GM21825 (cell line): ENCODE data around the gene PARD6A.
A peak's percentile ranks its signal among the peaks of the same experiment; 100 is the strongest.

Experiments
- ATAC-seq: cut with Tn5 transposase; IDR thresholded peaks from one replicate; pipeline ENCODE4 v1.9.1; 2021; ENCODE audit warnings: mild to moderate bottlenecking, moderate library complexity; ENCODE audit not compliant: unreplicated experiment

The PARD6A gene

GRCh38 chr16:67653128-67653788, 7.5 kb upstream of the PARD6A start:
- no peak for ATAC-seq

DNA sequence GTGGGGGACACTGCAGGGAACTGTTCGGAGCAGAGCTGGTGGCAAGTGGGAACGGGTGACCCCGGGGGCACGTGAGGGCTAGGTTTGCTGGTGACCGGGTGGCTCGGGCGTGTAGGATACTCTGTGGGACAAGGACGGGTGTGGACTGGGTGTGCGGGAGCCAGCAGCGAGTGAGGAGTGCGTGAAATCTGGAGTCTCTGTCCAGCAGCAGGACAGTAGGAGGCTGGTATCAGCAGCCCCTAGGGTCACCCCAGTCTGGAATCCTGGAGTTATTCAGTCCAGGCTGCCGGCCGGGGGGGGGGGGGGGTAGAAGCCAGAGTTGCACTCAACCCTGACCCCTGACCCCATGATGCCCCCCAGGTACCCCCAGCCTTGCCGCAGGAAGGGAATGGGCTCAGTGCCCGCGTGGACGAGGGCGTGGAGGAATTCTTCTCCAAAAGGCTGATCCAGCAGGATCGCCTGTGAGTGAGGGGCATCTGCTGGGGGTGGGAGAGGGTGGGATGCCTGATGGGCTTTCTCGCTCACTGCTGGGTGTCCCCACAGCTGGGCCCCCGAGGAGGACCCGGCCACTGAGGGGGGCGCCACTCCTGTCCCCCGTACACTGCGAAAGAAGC, 6.9 kb upstream of the PARD6A start:
- no peak for ATAC-seq

GRCh38 chr16:67654403-67654911, 6.3 kb upstream of the PARD6A start:
- no peak for ATAC-seq

GRCh38 chr16:67655363-67655762, 5.4 kb upstream of the PARD6A start:
- no peak for ATAC-seq

DNA sequence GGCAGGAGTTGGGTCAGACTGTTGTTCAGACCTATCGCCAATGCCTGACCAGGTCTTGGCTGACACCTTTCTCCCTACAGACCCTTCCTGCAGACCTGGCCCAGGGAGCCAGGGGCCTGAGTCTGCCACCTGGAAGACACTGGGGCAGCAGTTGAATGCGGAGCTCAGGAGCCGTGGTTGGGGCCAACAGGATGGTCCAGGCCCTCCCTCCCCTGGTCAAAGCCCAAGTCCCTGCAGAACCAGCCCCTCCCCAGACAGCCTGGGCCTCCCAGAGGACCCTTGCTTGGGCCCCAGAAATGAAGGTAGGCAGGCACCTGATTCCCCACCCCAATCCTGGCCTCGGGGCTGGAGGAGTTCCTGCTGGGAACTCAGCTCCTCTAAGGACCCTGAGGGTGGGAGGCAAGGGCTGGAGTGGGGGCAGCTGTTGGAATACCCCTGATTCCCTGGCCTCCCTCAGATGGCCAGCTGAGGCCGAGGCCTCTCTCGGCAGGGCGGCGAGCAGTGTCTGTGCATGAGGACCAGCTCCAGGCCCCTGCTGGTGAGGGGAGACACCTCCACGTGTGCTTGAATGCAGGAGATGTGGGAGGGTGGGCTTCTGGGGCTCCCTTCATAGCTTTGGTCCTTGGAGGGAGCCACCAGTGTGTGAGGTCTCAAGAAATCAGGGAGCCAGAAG, 4.3 kb upstream of the PARD6A start:
- no peak for ATAC-seq

- no peak for ATAC-seq
Measured at GRCh38 chr16:67657017-67657608, 3.6 kb upstream of the PARD6A start.

DNA sequence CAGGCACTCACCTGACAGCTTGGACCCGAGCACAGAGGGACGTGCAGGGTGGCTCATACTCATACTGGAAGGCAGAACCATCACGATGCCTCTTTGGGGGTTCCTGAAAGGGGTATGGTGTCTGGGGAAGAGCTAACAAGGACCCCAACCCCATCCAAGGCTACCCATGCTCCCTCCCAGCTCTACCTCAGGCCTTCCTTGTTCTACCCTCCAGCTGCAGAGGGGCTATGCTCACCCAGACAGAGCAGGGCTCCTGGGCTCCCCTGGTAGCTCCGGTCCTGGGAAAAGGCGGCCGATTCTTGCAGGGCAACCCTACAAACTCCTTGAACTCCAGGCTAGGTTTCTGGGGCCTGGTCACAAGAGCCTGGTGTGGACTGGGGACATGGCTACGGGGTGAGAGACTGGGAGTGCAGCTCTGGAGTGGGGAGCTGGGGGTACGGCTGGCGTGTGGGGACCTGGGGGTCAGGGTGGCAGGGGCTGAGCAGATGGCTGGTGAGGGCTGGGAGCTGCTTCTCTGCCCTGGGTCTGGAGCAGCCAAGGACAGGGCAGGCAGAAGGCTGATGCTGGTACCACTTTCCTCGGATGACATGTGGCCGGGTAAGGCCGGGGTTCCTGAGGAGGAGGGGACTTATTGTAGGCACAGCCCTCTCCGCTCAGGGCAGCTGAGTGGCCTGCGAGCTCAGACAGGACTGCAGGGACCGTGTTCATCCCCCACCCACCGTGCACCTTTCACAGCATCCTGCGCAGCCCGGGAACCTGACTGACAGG, 2.8 kb upstream of the PARD6A start:
- ATAC-seq = no peak

GRCh38 chr16:67658849-67659674, 1.7 kb upstream of the PARD6A start:
- ATAC-seq = no peak

DNA sequence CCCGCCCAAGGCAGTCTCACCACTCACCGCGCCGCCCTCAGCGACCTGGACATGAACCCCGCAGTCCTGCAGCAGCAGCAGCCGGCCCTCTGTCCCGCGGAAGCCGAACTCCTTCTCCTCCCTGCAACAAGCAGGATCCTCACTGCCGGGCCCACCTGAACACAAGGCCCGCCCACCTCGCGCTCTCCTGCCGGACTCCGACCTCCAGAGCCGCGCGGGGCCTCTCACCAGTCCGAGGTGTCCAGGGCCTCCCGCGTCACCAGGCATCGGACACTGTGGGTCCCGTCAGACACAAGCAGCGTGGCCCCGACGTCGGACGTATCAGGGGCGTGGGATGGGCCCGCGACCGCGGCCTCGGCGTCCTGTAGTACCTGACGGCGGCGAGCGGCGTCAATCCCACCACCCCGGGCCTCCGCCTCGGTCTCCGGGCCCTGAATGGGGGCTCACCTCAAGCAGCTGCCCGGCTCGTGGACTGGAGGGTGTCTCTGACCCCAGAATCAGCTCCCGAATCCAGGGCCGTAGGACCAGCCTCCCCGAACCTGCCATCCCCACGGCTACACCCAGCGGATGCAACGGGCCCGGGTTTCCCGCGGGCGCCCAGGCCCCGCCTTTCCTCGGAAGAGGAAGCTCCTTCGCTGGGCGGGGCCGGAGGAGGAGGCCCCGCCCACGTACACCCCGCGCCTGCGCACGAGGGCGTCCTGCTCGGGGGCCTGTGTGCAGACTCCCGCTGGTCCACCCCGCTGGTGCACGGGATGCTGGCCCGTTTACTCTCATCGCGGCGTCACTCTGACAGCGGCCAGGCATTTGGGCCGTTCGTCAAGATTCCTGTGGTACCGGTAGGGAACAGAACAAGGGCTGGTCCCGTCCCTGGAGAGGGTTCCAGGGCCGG, 841 bp upstream of the PARD6A start, which contains the start of gene ACD:
Gene ACD (minus strand): TSS at position 586 of the 889 bp plus-strand sequence. CDS start 40 bp downstream, at position 546.
- ATAC-seq = peak; percentile 53

DNA sequence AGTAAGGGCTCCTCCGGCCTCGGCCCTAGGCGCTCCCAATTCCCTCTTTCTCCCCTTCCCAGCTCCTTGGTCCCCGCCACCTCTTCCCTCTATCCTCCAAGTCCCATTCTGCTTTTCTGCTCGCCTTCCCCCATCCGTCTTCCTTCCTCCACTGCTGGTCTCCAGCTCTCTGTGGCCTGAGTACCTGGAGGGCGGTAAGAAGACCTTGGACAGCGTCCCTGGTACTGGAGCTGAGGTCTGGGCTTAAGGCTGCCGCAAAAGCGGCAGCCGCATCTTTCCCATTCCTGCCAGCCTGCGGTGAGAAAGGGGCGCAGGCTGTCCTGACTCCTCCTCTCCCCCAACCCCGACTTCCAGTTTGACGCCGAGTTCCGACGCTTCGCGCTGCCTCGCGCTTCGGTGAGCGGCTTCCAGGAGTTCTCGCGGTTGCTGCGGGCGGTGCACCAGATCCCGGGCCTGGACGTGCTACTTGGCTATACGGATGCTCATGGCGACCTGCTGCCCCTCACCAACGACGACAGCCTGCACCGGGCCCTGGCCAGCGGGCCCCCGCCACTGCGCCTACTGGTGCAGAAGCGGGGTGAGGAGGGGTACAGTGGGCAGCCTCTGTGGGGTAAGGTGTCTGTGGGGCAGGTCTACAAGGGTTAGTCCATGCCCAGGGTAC, 471 bp downstream of the PARD6A start:
- ATAC-seq = no peak

- ATAC-seq = no peak
Measured at GRCh38 chr16:67661886-67662652, 1.3 kb downstream of the PARD6A start.

- ATAC-seq = no peak
Measured at GRCh38 chr16:67662653-67663010, 1.9 kb downstream of the PARD6A start.

GRCh38 chr16:67663151-67663876, 2.6 kb downstream of the PARD6A start:
- ATAC-seq = no peak

DNA sequence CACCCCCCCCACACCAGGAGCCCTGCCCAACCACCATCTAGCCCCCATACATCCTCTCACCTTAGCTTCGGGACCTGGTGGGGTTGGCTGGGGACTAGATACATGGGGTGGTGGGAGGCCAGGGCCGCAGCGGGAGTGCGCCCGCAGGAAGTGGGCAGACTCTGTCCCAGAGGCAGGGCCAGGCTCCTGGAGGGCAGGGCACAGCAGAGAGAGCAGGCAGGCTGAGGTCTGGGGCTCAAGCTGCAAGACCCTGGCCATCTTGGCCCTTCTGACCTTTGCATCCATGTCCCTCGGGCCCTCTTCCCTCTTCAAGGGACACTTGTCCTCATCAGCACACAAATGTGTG, 3.1 kb downstream of the PARD6A start:
- ATAC-seq = no peak

DNA sequence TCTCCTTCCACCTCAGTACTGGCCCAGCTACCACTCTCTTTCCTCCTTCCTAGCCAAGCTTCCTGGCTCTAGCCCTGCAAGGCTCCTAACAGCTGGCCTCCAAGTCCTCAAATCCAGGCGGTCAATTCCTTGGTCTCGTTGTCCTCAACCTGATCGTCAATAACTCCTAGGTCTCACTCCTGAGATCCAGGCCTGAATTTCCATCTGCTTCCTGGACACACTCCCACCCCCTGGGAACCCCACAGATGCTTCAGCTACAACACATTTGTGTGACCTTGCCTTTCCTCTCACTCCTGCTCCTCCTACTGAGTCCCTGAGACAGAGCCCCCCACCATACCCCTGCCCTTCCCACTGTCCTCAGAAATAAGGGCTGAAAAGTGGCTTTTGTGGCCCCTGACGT, 3.5 kb downstream of the PARD6A start:
- ATAC-seq = no peak

DNA sequence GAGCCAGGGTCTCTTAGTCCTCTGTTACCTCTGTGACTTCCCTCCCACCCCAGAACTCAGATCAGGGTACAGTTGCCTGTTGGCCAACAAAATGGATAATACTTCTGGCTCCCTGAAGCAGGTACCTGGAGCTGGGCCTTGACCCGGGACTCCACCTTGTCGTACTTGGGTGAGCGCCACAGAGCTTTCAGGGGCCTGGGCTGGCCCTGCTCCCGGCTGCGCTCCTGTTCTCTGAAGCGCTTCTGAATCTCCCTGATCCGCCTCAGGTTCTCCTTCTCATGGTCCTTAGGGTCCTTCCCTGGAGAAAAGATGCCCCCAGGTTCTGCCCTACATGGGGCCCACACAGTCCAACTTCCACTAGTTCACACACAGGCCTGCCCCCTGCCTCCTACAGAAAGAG, 4.1 kb downstream of the PARD6A start:
- ATAC-seq = no peak

DNA sequence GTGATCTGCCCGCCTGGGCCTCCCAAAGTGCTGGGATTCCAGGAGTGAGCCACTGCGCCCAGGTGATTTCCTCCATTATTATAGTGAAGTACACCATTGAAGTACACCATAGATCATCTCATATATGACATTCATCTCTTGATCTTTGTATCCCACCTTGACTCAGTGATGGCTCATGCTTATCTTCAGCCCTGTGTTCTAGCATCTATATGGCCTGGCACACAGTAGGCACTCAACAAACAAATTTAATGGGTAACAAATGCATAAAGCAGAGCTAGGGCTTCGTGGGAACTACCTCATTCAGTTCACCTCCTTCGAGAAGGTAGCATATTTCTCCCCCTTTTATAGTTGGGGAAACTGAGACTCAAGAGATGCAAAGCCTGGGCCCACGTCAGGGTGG, 4.8 kb downstream of the PARD6A start:
- no peak for ATAC-seq
